HFF-Myc (cell line): ENCODE data around the gene MAPRE3.

ENCODE experiments used
- DNase-seq: peaks from one replicate; pipeline ENCODE4 v3.0.0-alpha.2; 2011; ENCODE audit warnings: low read depth; ENCODE audit errors: extremely low read depth
- H3K4me3 ChIP-seq: replicated peaks from 2 replicates; pipeline ENCODE4 v1.5.1; 2011; ENCODE audit warnings: low read depth, mild to moderate bottlenecking, control low read depth, low read length
- CTCF ChIP-seq: IDR thresholded peaks from 2 replicates; pipeline ENCODE4 v1.5.1; 2012; ENCODE audit warnings: mild to moderate bottlenecking, low read depth, low read length, control low read depth; ENCODE audit errors: missing control alignments

MAPRE3 gene

DNA sequence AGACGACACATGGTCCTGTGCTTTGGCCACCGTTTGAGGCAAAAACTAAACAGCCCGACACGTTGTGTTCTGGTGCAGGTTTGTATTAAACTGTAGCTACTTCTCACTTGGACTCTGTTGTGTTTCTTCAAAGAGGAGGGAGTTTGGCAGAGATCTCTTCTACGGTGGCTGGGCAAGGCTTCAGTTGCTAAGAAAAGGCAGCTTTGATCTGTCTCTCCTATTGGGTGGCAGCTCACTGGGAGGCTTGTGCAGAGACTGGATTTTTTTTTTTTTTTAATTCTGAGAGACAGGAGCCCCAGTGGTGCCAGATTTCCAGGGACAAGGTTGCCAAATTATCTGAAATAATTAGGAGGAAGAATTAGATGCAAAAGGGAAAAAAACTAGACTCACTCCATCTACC is 20.2 kb upstream of the MAPRE3 start:
- H3K4me3 ChIP-seq, result no peak overlapping the region
- no peak for TF ChIP-seq CTCF
- no peak for DNase-seq

GRCh38 chr2:26951236-26951635 is 19.2 kb upstream of the MAPRE3 start:
- DNase-seq, result no peak
- TF ChIP-seq CTCF, result no peak
- no peak overlapping the region for H3K4me3 ChIP-seq

GRCh38 chr2:26952374-26952773 is 18.1 kb upstream of the MAPRE3 start:
- no peak overlapping the region for H3K4me3 ChIP-seq
- DNase-seq, result no peak
- TF ChIP-seq CTCF, result no peak

DNA sequence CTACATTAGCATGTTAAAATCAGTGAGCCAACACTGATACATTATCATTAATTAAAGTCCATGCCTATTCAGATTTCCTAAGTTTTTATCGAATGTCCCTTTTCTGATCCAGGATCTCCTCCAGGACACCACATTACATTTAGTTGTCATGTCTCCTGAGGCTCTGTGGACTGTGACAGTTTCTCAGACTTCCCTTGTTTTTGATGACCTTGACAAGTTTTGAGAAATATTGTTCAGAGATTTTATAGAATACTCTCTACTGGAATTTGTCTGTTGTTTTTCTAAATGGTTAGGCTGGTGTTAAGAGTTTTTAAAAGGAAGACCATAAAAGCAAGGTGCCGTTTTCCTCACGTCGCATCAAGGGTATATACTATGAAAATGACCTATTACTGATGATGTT is 16.3 kb upstream of the MAPRE3 start:
- no peak overlapping the region for H3K4me3 ChIP-seq
- no peak for TF ChIP-seq CTCF
- no peak for DNase-seq

DNA sequence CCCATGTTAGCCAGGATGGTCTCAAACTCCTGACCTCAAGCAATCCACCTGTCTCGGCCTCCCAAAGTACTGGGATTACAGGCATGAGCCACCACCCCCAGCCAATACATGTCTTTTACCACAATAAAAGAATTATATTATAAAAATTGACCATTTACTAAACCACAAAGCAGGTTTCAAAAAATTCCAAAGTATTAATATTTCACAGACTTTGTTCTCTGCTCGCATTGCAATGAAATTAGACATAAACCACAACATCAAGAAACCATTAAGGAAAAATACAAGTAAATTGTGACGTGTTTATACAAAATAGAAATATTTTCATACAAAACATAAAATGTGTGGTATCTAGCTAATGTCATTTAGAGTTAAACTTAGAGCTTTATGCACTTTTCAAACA is 13.4 kb upstream of the MAPRE3 start:
- no peak for DNase-seq
- no peak overlapping the region for H3K4me3 ChIP-seq
- TF ChIP-seq CTCF, result no peak

- no peak overlapping the region for H3K4me3 ChIP-seq
- DNase-seq, result no peak
- no peak for TF ChIP-seq CTCF
These were observed 12.9 kb upstream of the MAPRE3 start for GRCh38 chr2:26957534-26957933.

DNA sequence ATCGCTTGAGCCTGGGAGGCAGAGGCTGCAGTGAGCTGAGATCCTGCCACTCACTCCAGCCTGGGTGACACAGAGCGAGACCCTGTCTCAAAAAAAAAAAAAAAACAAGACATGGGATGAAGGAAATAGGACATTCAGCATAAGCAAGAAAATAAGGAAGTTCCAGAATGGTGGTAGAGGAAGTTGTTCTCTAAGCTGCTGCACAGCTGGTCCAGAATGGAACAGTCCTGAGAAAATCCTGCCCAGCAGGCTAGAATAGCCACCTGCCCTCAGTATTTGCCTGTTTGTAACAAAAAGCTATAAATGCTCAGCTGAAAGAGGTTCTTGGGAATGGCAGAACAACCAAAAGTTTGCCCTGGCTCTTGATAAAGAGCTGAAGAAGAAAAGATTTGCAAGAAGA is 11.1 kb upstream of the MAPRE3 start:
- no peak for DNase-seq
- H3K4me3 ChIP-seq, result no peak overlapping the region
- no peak for TF ChIP-seq CTCF
